Ovary (tissue), 9 donors: ENCODE data around the gene OR11A1. TPM values are rescaled to one million over a fixed set of nuclear protein-coding genes. Genes with fewer than 3 reads are reported as not detected.

ENCODE experiments used
- DNase-seq, 5 donors: peaks; one replicate each; pipeline ENCODE4 v3.0.0-alpha.2; 2019 to 2020
- H3K27ac ChIP-seq, 2 donors: fragments of 200-600 bp; one replicate each; pipeline versions ENCODE4 v1.5.1 to v1.8.0; 2019 to 2022
- H3K27me3 ChIP-seq: fragments of 200-600 bp; one replicate; pipeline ENCODE4 v1.8.0; 2022
- H3K36me3 ChIP-seq: fragments of 200-600 bp; sonication (generic); one replicate; pipeline ENCODE4 v1.5.1; 2019
- H3K4me1 ChIP-seq: one replicate; pipeline ENCODE4 v1.8.1; 2013; ENCODE audit warnings: mild to moderate bottlenecking, moderate library complexity; ENCODE audit not compliant: insufficient read depth
- H3K4me3 ChIP-seq: fragments of 200-600 bp; sonication (generic); one replicate; pipeline ENCODE4 v1.5.1; 2017
- H3K9me3 ChIP-seq, 2 donors: fragments of 200-600 bp in 1 of 2; sonication (generic) in 1 of 2; one replicate each; pipeline versions ENCODE4 v1.5.1 to v1.8.1; 2013 to 2019; ENCODE audit warnings: mild to moderate bottlenecking in 1 of 2, moderate library complexity in 1 of 2
- CTCF ChIP-seq, 3 donors: fragments of 450-650 bp in 2 of 3; fragments of 200-600 bp in 1 of 3; IDR thresholded peaks; one replicate each; pipeline versions ENCODE4 v1.5.1 to v1.8.0; 2016 to 2022; ENCODE audit warnings: antibody characterized with exemption in 3 of 3, mild to moderate bottlenecking in 1 of 3
- EP300 ChIP-seq: sonication (generic); formaldehyde crosslinking; IDR thresholded peaks from one replicate; pipeline ENCODE4 v1.6.1; 2017; ENCODE audit warnings: antibody characterized with exemption
- POLR2A ChIP-seq: fragments of 450-650 bp; IDR thresholded peaks from one replicate; pipeline ENCODE4 v1.6.1; 2017; ENCODE audit warnings: antibody characterized with exemption, mild to moderate bottlenecking, moderate library complexity
- WGBS, 3 donors: extraction: QIAGEN DNeasy Blood & Tissue Kit in 1 of 3; methylation state at CpG; one replicate each; pipeline versions ENCODE4 v1.1.5 to v1.1.7; 2013 to 2017; 5-methylcytosine and 5-hydroxymethylcytosine counted together
- intact Hi-C, 4 donors: fragments of 100-400 bp; cut with DNase I; formaldehyde crosslinking; loops; one replicate each; pipeline versions ENCODE4 v1.11.0 to v1.15.1; 2022 to 2023
- polyA plus RNA-seq, 2 donors: library from polyadenylated mRNA; stranded (reverse); fragments of 200-250 nt in 1 of 2; fragments of 350-450 nt in 1 of 2; fragmentation: Illumina TruSeq in 1 of 2; extraction: RNeasy Lipid Tissue Mini Kit (QIAGEN cat#74804) in 1 of 2; gene quantifications; one replicate each; pipeline ENCODE4 v1.2.3, GENCODE V29; 2013 to 2014
- total RNA-seq, 7 donors: library from RNA; depleted of rRNA in 2 of 7; stranded (reverse); fragments of >200 nt in 2 of 7; fragmentation: NEBNext Ultra II Directional in 3 of 7; extraction: Animal tissue kit (Norgen Biotek cat#: 25700) in 3 of 7; gene quantifications; one replicate each; pipeline versions ENCODE4 v1.1.0 to v1.2.4, GENCODE V29; 2016 to 2023
- donor health status: DM: no; HTN: no; CAD: no; lungs with moderate emphysema.
- donor health status: DM: no; HTN: no; CAD: no.
- donor health status: Bipolar disorder and iron deficiency.
- donor health status: DM: yes; HTN: yes; CAD: no.
- donor health status: DM: no; HTN: no; CAD: no.
- donor health status: DM: yes; HTN: yes; CAD: no.

The OR11A1 gene
- total and polyA plus RNA-seq, 9 donors: not detected

DNA sequence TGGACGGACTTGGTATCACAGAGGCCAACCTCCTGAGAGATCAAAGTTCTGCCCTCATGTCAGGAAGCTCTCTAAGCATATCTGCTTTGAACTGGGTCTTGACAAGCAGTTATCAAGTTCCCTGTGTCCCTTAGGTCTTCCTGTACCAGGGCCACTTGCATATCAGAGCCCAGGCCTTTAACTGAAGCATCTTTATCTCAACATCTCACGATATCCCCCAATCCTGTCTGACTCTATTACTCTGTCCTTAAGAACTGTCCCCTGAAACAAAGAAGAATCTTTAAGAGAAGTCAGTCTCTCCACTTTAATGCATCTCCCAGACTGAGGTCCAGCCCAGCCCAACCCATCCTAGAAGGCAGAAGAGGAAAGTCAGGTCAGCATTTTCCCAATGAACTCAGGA lies 22.7 kb upstream of the OR11A1 start:
- H3K27ac ChIP-seq: no peak overlapping the region
- no peak for DNase-seq
- H3K27me3 ChIP-seq: no peaks in the 10 kb centered on the region
- H3K4me3 ChIP-seq: no peak overlapping the region
- H3K9me3 ChIP-seq: no peaks in the 10 kb centered on the region
- no peaks in the 10 kb centered on the region for H3K4me1 ChIP-seq
- no peak for TF ChIP-seq POLR2A
- TF ChIP-seq CTCF (IDR thresholded peaks at IDR 0.05): no peak
- TF ChIP-seq EP300: no peak
- intact Hi-C loops: no loop called here
- WGBS, 3 donors: 69 to 76% (median 74%) methylated on average over 2 of the region's 2 CpGs
- no peaks in the 10 kb centered on the region for H3K36me3 ChIP-seq

DNA sequence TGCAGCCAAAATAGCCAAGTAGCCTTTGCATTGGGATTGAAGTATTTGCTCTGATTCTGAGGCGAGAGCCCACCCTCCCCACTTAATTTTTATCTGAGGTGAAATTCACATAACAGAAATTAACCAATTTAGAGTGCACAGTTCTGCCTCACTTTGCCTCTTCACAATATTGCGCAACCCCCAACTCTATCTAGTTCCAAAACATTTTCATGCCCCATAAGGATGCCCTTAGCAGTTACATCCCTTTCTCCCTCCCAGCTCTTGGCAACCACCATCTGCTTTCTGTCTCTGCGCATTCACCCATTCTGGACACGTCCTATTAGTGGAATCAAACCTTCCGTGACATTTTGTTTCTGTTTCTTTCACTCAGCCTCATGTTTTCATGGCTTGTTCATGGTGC lies 21.9 kb upstream of the OR11A1 start:
- no peak overlapping the region for H3K27ac ChIP-seq
- H3K9me3 ChIP-seq: no peaks in the 10 kb centered on the region
- WGBS, 3 donors: 77 to 85% (median 81%) methylated on average over 5 of the region's 5 CpGs
- intact Hi-C loops: no loop called here
- TF ChIP-seq EP300: no peak
- TF ChIP-seq POLR2A: no peak
- TF ChIP-seq CTCF (IDR thresholded peaks at IDR 0.05): no peak
- no peaks in the 10 kb centered on the region for H3K36me3 ChIP-seq
- H3K4me1 ChIP-seq: no peaks in the 10 kb centered on the region
- no peaks in the 10 kb centered on the region for H3K27me3 ChIP-seq
- no peak for DNase-seq
- no peak overlapping the region for H3K4me3 ChIP-seq

DNA sequence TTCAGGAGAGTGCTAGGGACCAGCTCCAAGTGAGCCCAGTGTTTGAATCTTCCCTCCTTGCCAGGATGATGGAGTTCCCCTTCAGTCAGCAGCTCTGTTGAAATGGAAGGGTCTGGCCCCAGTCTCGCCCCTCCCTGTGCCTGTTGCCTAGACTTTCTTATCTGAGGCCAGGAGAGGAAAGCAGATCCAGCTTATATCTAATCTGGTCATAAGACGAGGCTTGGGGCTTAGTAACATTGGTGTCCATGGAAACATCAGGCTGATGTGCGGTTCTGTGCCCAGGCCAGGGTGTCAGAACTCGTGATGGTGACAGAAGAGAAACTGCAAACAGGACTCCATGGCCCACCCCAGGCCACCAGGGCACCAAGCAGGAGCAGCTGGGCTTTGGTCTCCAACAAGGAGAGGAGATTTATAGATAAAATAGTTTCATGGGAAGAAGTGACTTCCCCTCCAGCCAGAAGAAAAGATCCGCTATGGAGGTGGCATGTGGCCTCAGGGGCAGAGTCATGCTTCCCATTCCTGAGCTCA lies 21.1 kb upstream of the OR11A1 start:
- TF ChIP-seq POLR2A (no peak), EP300 (no peak), CTCF (IDR thresholded peaks at IDR 0.05) (no peak)
- no peaks in the 10 kb centered on the region for H3K27me3 ChIP-seq
- intact Hi-C loops: no loop called here
- no peaks in the 10 kb centered on the region for H3K36me3 ChIP-seq
- 44 to 64% (median 51%) methylated on average over 5 of the region's 5 CpGs for WGBS, 3 donors
- no peaks in the 10 kb centered on the region for H3K4me1 ChIP-seq
- H3K9me3 ChIP-seq: no peaks in the 10 kb centered on the region
- no peak overlapping the region for H3K27ac ChIP-seq
- H3K4me3 ChIP-seq: no peak overlapping the region
- no peak for DNase-seq

GRCh38 chr6:29474996-29475395 lies 18.1 kb upstream of the OR11A1 start:
- intact Hi-C loops: no loop called here
- no peak for DNase-seq
- Histone ChIP-seq H3K27ac (no peak overlapping the region), H3K4me3 (no peak overlapping the region), H3K9me3 (no peaks in the 10 kb centered on the region), H3K4me1 (no peaks in the 10 kb centered on the region), H3K36me3 (no peaks in the 10 kb centered on the region), H3K27me3 (no peaks in the 10 kb centered on the region)
- TF ChIP-seq POLR2A (no peak), EP300 (no peak)
- 64 to 80% (median 80%) methylated on average over 2 of the region's 2 CpGs for WGBS, 3 donors

- intact Hi-C loops: no loop called here
- Histone ChIP-seq H3K4me3 (no peak overlapping the region), H3K9me3 (no peaks in the 10 kb centered on the region), H3K27me3 (no peaks in the 10 kb centered on the region), H3K36me3 (no peaks in the 10 kb centered on the region), H3K27ac (no peak overlapping the region), H3K4me1 (no peaks in the 10 kb centered on the region)
- no peak for DNase-seq
- WGBS, 3 donors: 60 to 76% (median 72%) methylated on average over 6 of the region's 6 CpGs
- TF ChIP-seq POLR2A: no peak
- no peak for TF ChIP-seq CTCF (IDR thresholded peaks at IDR 0.05)
- no peak for TF ChIP-seq EP300
Observed at GRCh38 chr6:29466241-29466640, 9.4 kb upstream of the OR11A1 start.
